GM12878 (cell line): ENCODE results near the gene FASTKD2. TPM values are rescaled to one million over a fixed set of nuclear protein-coding genes. Genes with fewer than 3 reads are reported as not detected.

Experiments used
- CREM ChIP-seq: IDR thresholded peaks from 2 replicates; pipeline ENCODE4 v1.6.1; 2014; ENCODE audit warnings: antibody characterized with exemption, low read depth
- EZH2 ChIP-seq: IDR thresholded peaks from 2 replicates; pipeline ENCODE4 v1.6.1; 2012; ENCODE audit warnings: low read depth, mild to moderate bottlenecking, control low read depth, inconsistent platforms, low read length, borderline replicate concordance; ENCODE audit not compliant: control insufficient read depth
- MXI1 ChIP-seq: fragments of 150-350 bp; IDR thresholded peaks from 2 replicates; pipeline ENCODE4 v1.6.1; 2011; ENCODE audit warnings: low read depth, mild to moderate bottlenecking, inconsistent platforms, low read length, improper control_type of control experiment
- PAX8 ChIP-seq: fragments of 450-650 bp; IDR thresholded peaks from 2 replicates; pipeline ENCODE4 v1.6.1; 2017; ENCODE audit warnings: mild to moderate bottlenecking, moderate library complexity
- SMAD5 ChIP-seq: IDR thresholded peaks from 2 replicates; pipeline ENCODE4 v1.6.1; 2016; ENCODE audit warnings: antibody characterized with exemption, low read depth
- SPI1 ChIP-seq: IDR thresholded peaks from 2 replicates; pipeline ENCODE4 v1.6.1; 2011; ENCODE audit warnings: low read depth, mild to moderate bottlenecking, low read length, moderate library complexity, borderline replicate concordance; ENCODE audit not compliant: insufficient read depth
- SREBF1 ChIP-seq: IDR thresholded peaks from 2 replicates; pipeline ENCODE4 v1.6.1; 2012; ENCODE audit warnings: mild to moderate bottlenecking, low read length
- ZBED1 ChIP-seq: IDR thresholded peaks from 2 replicates; pipeline ENCODE4 v1.6.1; 2016; ENCODE audit warnings: borderline replicate concordance
- polyA plus RNA-seq, 11 experiments: library from polyadenylated mRNA; depleted of rRNA in 4 of 11; unstranded in 6 of 11; stranded (reverse) in 5 of 11; fragments of >200 nt; fragmentation: Nextera tagmentation in 4 of 11; fragmentation: Illumina TruSeq in 1 of 11; extraction: Ambion mirVana in 4 of 11; extraction: Trizol in 1 of 11; gene quantifications; 1 replicate in 1 of 11; 2 replicates in 10 of 11; pipeline versions ENCODE4 v1.2.1 to v1.2.3, GENCODE V29; 2011 to 2016; ENCODE audit warnings: inconsistent platforms in 2 of 11, missing spikeins in 2 of 11, low read depth in 1 of 11
- total RNA-seq, 4 experiments: library from RNA; depleted of rRNA in 3 of 4; stranded (reverse); fragments of >200 nt in 3 of 4; fragmentation: Illumina TruSeq in 1 of 4; extraction: Trizol in 1 of 4; gene quantifications; 2 replicates each; pipeline versions ENCODE4 v1.2.1 to v1.2.3, GENCODE V29; 2013 to 2021
- TF ChIP-seq, protein P1 (sequence below): IDR thresholded peaks from 2 replicates; pipeline ENCODE4 v1.6.1; 2012; ENCODE audit warnings: mild to moderate bottlenecking, low read depth, low read length
- TF ChIP-seq, protein P2 (sequence below): fragments of 450-650 bp; IDR thresholded peaks from 2 replicates; pipeline ENCODE4 v1.6.1; 2016; ENCODE audit warnings: mild to moderate bottlenecking
- TF ChIP-seq, protein P3 (sequence below): IDR thresholded peaks from 2 replicates; pipeline ENCODE4 v1.6.1; 2011; ENCODE audit warnings: mild to moderate bottlenecking, low read depth, low read length, moderate library complexity; ENCODE audit not compliant: insufficient replicate concordance
- TF ChIP-seq, protein P4 (sequence below): IDR thresholded peaks from 2 replicates; pipeline ENCODE4 v1.6.1; 2012; ENCODE audit warnings: improper control_type of control experiment, low read depth, low read length; ENCODE audit not compliant: insufficient replicate concordance

Gene FASTKD2
- total and polyA plus RNA-seq, 10 of the 15 experiments (the other 5 are each of a cell fraction or from before 2014, with no cell fraction given): 32.1 to 115 (median 52.3) TPM

DNA sequence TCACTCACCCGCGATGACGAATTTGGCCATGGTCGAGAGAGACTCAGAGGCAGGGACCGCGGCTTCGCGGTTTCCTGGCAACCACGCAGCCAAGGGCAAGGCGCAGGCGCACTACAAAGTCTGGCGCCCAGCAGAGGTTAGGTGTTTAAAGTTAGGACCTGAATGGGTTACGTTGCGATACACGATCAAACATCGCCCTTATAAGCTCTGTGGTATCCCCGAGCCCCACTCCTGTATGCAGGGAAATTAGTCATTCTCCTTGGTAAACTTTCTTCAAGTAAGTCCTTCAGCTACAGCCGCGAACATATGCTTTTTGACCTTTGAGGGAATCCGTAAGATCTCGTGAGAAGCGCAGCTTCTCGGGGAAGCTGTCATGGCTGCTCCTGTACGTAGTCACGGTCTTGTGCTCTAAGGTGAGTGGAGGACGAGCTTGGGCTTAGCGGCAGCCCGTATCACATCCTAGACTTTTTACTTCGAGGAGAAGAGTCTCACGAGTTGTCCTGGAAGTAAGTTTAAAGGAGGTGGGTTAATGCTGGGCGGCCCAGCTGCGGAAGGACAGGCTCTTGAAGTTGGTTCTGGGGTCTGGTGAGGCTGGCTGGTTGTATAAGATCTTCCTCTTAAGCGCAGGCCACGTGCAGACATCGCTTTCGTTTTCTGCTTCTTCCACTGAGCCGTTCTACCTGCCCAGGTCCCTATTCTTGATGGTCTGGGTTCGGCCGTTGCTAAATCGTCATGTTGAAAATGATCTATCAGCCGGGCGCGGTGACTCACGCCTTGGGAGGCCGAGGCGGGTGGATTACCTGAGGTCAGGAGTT is at the start of gene FASTKD2, which contains the start of gene MDH1B (continued):
- TF ChIP-seq, protein P1, sequence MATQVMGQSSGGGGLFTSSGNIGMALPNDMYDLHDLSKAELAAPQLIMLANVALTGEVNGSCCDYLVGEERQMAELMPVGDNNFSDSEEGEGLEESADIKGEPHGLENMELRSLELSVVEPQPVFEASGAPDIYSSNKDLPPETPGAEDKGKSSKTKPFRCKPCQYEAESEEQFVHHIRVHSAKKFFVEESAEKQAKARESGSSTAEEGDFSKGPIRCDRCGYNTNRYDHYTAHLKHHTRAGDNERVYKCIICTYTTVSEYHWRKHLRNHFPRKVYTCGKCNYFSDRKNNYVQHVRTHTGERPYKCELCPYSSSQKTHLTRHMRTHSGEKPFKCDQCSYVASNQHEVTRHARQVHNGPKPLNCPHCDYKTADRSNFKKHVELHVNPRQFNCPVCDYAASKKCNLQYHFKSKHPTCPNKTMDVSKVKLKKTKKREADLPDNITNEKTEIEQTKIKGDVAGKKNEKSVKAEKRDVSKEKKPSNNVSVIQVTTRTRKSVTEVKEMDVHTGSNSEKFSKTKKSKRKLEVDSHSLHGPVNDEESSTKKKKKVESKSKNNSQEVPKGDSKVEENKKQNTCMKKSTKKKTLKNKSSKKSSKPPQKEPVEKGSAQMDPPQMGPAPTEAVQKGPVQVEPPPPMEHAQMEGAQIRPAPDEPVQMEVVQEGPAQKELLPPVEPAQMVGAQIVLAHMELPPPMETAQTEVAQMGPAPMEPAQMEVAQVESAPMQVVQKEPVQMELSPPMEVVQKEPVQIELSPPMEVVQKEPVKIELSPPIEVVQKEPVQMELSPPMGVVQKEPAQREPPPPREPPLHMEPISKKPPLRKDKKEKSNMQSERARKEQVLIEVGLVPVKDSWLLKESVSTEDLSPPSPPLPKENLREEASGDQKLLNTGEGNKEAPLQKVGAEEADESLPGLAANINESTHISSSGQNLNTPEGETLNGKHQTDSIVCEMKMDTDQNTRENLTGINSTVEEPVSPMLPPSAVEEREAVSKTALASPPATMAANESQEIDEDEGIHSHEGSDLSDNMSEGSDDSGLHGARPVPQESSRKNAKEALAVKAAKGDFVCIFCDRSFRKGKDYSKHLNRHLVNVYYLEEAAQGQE: no peak; the same call in 1 of the 2 replicates
- no peak for TF ChIP-seq PAX8
- TF ChIP-seq, protein P2, sequence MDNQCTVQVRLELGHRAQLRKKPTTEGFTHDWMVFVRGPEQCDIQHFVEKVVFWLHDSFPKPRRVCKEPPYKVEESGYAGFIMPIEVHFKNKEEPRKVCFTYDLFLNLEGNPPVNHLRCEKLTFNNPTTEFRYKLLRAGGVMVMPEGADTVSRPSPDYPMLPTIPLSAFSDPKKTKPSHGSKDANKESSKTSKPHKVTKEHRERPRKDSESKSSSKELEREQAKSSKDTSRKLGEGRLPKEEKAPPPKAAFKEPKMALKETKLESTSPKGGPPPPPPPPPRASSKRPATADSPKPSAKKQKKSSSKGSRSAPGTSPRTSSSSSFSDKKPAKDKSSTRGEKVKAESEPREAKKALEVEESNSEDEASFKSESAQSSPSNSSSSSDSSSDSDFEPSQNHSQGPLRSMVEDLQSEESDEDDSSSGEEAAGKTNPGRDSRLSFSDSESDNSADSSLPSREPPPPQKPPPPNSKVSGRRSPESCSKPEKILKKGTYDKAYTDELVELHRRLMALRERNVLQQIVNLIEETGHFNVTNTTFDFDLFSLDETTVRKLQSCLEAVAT: peak; percentile 42; the same call in 1 of the 2 replicates
- no peak for TF ChIP-seq SREBF1
- TF ChIP-seq MXI1: peak; percentile 72
- no peak for TF ChIP-seq SPI1
- peak; percentile 53; the same call in 1 of the 2 replicates for TF ChIP-seq SMAD5
- TF ChIP-seq ZBED1: no peak
- TF ChIP-seq, protein P3, sequence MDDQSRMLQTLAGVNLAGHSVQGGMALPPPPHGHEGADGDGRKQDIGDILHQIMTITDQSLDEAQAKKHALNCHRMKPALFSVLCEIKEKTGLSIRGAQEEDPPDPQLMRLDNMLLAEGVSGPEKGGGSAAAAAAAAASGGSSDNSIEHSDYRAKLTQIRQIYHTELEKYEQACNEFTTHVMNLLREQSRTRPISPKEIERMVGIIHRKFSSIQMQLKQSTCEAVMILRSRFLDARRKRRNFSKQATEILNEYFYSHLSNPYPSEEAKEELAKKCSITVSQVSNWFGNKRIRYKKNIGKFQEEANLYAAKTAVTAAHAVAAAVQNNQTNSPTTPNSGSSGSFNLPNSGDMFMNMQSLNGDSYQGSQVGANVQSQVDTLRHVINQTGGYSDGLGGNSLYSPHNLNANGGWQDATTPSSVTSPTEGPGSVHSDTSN: no peak
- no peak for TF ChIP-seq EZH2
- TF ChIP-seq, protein P4, sequence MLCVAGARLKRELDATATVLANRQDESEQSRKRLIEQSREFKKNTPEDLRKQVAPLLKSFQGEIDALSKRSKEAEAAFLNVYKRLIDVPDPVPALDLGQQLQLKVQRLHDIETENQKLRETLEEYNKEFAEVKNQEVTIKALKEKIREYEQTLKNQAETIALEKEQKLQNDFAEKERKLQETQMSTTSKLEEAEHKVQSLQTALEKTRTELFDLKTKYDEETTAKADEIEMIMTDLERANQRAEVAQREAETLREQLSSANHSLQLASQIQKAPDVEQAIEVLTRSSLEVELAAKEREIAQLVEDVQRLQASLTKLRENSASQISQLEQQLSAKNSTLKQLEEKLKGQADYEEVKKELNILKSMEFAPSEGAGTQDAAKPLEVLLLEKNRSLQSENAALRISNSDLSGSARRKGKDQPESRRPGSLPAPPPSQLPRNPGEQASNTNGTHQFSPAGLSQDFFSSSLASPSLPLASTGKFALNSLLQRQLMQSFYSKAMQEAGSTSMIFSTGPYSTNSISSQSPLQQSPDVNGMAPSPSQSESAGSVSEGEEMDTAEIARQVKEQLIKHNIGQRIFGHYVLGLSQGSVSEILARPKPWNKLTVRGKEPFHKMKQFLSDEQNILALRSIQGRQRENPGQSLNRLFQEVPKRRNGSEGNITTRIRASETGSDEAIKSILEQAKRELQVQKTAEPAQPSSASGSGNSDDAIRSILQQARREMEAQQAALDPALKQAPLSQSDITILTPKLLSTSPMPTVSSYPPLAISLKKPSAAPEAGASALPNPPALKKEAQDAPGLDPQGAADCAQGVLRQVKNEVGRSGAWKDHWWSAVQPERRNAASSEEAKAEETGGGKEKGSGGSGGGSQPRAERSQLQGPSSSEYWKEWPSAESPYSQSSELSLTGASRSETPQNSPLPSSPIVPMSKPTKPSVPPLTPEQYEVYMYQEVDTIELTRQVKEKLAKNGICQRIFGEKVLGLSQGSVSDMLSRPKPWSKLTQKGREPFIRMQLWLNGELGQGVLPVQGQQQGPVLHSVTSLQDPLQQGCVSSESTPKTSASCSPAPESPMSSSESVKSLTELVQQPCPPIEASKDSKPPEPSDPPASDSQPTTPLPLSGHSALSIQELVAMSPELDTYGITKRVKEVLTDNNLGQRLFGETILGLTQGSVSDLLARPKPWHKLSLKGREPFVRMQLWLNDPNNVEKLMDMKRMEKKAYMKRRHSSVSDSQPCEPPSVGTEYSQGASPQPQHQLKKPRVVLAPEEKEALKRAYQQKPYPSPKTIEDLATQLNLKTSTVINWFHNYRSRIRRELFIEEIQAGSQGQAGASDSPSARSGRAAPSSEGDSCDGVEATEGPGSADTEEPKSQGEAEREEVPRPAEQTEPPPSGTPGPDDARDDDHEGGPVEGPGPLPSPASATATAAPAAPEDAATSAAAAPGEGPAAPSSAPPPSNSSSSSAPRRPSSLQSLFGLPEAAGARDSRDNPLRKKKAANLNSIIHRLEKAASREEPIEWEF: no peak
- TF ChIP-seq CREM: peak; percentile 30; the same call in 1 of the 2 replicates
